HepG2 (cell line): Measurements from ENCODE around the gene TRRAP. TPM values are rescaled to one million over a fixed set of nuclear protein-coding genes. Genes with fewer than 3 reads are reported as not detected.

Experiments
- ATF4 ChIP-seq, 2 experiments: fragments of 450-650 bp in 1 of 2; sonication (generic) in 1 of 2; formaldehyde crosslinking; IDR thresholded peaks; 2 replicates each; pipeline versions ENCODE4 v1.5.0 to v1.8.0; 2020 to 2022; ENCODE audit warnings: mild to moderate bottlenecking in 1 of 2, missing genetic modification reagents in 1 of 2
- CTCF ChIP-seq: sonication (generic); formaldehyde crosslinking; IDR thresholded peaks from 2 replicates; pipeline ENCODE4 v1.5.0; 2020; ENCODE audit warnings: mild to moderate bottlenecking, missing genetic modification reagents, moderate library complexity
- KLF12 ChIP-seq: sonication (generic); formaldehyde crosslinking; IDR thresholded peaks from 2 replicates; pipeline ENCODE4 v1.4.0; 2020; ENCODE audit warnings: missing genetic modification reagents, borderline replicate concordance
- NCOR1 ChIP-seq: fragments of 200-600 bp; sonication (generic); IDR thresholded peaks from 2 replicates; pipeline ENCODE4 v1.7.0; 2017; ENCODE audit warnings: antibody characterized with exemption, low read length, borderline replicate concordance
- PHB2 ChIP-seq: fragments of 450-650 bp; IDR thresholded peaks from 2 replicates; pipeline ENCODE4 v1.6.1; 2018; ENCODE audit not compliant: partially characterized antibody
- ZNF224 ChIP-seq: sonication (generic); formaldehyde crosslinking; IDR thresholded peaks from 2 replicates; pipeline ENCODE4 v1.5.0; 2020; ENCODE audit warnings: mild to moderate bottlenecking, missing genetic modification reagents
- ZNF232 ChIP-seq: sonication (generic); formaldehyde crosslinking; IDR thresholded peaks from 2 replicates; pipeline ENCODE4 v1.4.0; 2020; ENCODE audit warnings: missing genetic modification reagents, borderline replicate concordance
- ZNF580 ChIP-seq: IDR thresholded peaks from 2 replicates; pipeline ENCODE4 v1.6.1; 2016; ENCODE audit warnings: low read depth, borderline replicate concordance
- ZNF644 ChIP-seq: IDR thresholded peaks from 2 replicates; pipeline ENCODE4 v1.6.1; 2016; ENCODE audit warnings: low read depth
- polyA plus RNA-seq, 8 experiments: library from polyadenylated mRNA; depleted of rRNA in 3 of 8; stranded (reverse) in 7 of 8; unstranded in 1 of 8; fragments of >200 nt; fragmentation: Illumina TruSeq in 4 of 8; extraction: Trizol in 4 of 8; gene quantifications; 2 replicates each; pipeline versions ENCODE4 v1.2.1 to v1.2.3, GENCODE V29; 2011 to 2016; ENCODE audit warnings: low read depth in 4 of 8, missing spikeins in 1 of 8, mixed read lengths in 1 of 8; ENCODE audit not compliant: insufficient read depth in 1 of 8
- total RNA-seq, 5 experiments: library from RNA; depleted of rRNA; stranded (reverse); fragments of >200 nt; fragmentation: Illumina TruSeq; extraction: Trizol; gene quantifications; 2 replicates each; pipeline ENCODE4 v1.2.3, GENCODE V29; 2016; ENCODE audit warnings: low read depth in 1 of 5
- TF ChIP-seq, protein P1 (sequence below): sonication (generic); formaldehyde crosslinking; IDR thresholded peaks from 2 replicates; pipeline ENCODE4 v1.4.0; 2020; ENCODE audit warnings: mild to moderate bottlenecking, missing genetic modification reagents, borderline replicate concordance
- TF ChIP-seq, protein P2 (sequence below): sonication (generic); formaldehyde crosslinking; conservative IDR thresholded peaks from 2 replicates; pipeline ENCODE4 v1.8.0; 2022; ENCODE audit warnings: low read depth, missing genetic modification reagents
- TF ChIP-seq, protein P3 (sequence below): sonication (generic); formaldehyde crosslinking; IDR thresholded peaks from 2 replicates; pipeline ENCODE4 v1.4.0; 2020; ENCODE audit warnings: missing genetic modification reagents, borderline replicate concordance
- TF ChIP-seq, protein P4 (sequence below): IDR thresholded peaks from 2 replicates; pipeline ENCODE4 v1.6.1; 2012; ENCODE audit warnings: inconsistent platforms

Gene TRRAP
- total and polyA plus RNA-seq, 2 of the 13 experiments (the other 11 are each of a cell fraction or from before 2014, with no cell fraction given) = 8.6 to 10.5 TPM

DNA sequence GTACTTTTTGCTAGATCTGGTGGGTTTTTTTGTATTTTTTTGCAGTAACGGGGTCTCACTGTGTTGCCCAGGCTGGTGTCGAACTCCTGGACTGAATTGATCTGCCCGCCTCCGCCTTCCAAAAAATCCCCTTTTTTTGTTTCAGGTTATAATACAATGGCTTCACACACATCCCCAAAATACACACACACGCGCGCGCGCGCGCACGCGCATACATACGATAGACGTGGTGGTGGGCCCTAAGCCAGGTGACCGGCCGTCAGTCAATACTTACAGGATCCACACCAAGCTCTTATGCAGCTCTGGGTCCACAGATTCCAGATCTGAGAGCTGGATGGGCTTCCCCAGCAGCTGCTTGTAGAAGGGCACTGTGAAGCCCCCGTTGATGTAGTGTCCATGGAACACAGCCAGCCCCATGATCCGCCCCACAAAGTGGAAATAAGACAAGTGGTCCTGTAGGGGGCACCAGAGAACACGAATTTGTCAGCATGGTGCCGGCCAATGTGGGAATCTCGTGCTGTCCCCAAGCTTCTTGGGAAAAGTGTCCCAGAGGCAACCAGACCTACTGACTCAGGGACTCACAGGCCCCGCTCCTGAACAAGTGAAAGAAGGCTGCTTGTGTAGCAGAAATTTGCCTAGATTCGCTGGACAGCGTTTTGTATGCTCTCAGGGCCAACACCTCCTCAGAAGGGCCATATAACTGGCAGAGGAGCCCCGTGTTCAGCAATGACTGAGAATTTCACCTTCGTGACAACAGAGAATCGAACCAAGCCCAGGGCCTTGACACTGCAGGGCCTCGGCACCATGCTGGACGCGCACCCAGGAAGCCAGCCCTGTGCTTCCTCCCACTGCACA is 162.0 kb downstream of the TRRAP start (continued):
- TF ChIP-seq, protein P1, sequence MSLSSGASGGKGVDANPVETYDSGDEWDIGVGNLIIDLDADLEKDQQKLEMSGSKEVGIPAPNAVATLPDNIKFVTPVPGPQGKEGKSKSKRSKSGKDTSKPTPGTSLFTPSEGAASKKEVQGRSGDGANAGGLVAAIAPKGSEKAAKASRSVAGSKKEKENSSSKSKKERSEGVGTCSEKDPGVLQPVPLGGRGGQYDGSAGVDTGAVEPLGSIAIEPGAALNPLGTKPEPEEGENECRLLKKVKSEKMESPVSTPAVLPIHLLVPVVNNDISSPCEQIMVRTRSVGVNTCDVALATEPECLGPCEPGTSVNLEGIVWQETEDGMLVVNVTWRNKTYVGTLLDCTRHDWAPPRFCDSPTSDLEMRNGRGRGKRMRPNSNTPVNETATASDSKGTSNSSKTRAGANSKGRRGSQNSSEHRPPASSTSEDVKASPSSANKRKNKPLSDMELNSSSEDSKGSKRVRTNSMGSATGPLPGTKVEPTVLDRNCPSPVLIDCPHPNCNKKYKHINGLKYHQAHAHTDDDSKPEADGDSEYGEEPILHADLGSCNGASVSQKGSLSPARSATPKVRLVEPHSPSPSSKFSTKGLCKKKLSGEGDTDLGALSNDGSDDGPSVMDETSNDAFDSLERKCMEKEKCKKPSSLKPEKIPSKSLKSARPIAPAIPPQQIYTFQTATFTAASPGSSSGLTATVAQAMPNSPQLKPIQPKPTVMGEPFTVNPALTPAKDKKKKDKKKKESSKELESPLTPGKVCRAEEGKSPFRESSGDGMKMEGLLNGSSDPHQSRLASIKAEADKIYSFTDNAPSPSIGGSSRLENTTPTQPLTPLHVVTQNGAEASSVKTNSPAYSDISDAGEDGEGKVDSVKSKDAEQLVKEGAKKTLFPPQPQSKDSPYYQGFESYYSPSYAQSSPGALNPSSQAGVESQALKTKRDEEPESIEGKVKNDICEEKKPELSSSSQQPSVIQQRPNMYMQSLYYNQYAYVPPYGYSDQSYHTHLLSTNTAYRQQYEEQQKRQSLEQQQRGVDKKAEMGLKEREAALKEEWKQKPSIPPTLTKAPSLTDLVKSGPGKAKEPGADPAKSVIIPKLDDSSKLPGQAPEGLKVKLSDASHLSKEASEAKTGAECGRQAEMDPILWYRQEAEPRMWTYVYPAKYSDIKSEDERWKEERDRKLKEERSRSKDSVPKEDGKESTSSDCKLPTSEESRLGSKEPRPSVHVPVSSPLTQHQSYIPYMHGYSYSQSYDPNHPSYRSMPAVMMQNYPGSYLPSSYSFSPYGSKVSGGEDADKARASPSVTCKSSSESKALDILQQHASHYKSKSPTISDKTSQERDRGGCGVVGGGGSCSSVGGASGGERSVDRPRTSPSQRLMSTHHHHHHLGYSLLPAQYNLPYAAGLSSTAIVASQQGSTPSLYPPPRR (CRISPR knock-in tag) = no peak
- TF ChIP-seq, protein P2, sequence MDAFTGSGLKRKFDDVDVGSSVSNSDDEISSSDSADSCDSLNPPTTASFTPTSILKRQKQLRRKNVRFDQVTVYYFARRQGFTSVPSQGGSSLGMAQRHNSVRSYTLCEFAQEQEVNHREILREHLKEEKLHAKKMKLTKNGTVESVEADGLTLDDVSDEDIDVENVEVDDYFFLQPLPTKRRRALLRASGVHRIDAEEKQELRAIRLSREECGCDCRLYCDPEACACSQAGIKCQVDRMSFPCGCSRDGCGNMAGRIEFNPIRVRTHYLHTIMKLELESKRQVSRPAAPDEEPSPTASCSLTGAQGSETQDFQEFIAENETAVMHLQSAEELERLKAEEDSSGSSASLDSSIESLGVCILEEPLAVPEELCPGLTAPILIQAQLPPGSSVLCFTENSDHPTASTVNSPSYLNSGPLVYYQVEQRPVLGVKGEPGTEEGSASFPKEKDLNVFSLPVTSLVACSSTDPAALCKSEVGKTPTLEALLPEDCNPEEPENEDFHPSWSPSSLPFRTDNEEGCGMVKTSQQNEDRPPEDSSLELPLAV = no peak
- TF ChIP-seq NCOR1 (no peak), ZNF644 (CRISPR knock-in tag) (no peak), ZNF580 (CRISPR knock-in tag) (peak; percentile 24; the same call in 1 of the 2 replicates), ZNF232 (CRISPR knock-in tag) (no peak), CTCF (peak; percentile 92), ZNF224 (CRISPR knock-in tag) (no peak), ATF4 (CRISPR knock-in tag; IDR thresholded peaks at IDR 0.05) (no peak), PHB2 (no peak), KLF12 (no peak)
- TF ChIP-seq, protein P3, sequence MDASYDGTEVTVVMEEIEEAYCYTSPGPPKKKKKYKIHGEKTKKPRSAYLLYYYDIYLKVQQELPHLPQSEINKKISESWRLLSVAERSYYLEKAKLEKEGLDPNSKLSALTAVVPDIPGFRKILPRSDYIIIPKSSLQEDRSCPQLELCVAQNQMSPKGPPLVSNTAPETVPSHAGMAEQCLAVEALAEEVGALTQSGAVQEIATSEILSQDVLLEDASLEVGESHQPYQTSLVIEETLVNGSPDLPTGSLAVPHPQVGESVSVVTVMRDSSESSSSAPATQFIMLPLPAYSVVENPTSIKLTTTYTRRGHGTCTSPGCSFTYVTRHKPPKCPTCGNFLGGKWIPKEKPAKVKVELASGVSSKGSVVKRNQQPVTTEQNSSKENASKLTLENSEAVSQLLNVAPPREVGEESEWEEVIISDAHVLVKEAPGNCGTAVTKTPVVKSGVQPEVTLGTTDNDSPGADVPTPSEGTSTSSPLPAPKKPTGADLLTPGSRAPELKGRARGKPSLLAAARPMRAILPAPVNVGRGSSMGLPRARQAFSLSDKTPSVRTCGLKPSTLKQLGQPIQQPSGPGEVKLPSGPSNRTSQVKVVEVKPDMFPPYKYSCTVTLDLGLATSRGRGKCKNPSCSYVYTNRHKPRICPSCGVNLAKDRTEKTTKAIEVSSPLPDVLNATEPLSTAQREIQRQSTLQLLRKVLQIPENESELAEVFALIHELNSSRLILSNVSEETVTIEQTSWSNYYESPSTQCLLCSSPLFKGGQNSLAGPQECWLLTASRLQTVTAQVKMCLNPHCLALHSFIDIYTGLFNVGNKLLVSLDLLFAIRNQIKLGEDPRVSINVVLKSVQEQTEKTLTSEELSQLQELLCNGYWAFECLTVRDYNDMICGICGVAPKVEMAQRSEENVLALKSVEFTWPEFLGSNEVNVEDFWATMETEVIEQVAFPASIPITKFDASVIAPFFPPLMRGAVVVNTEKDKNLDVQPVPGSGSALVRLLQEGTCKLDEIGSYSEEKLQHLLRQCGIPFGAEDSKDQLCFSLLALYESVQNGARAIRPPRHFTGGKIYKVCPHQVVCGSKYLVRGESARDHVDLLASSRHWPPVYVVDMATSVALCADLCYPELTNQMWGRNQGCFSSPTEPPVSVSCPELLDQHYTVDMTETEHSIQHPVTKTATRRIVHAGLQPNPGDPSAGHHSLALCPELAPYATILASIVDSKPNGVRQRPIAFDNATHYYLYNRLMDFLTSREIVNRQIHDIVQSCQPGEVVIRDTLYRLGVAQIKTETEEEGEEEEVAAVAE = no peak
- TF ChIP-seq, protein P4, sequence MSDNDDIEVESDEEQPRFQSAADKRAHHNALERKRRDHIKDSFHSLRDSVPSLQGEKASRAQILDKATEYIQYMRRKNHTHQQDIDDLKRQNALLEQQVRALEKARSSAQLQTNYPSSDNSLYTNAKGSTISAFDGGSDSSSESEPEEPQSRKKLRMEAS = no peak
